ENCODE data around the gene EAF2.
A peak's percentile ranks its signal among the peaks of the same experiment; 100 is the strongest.

Gene EAF2

DNA sequence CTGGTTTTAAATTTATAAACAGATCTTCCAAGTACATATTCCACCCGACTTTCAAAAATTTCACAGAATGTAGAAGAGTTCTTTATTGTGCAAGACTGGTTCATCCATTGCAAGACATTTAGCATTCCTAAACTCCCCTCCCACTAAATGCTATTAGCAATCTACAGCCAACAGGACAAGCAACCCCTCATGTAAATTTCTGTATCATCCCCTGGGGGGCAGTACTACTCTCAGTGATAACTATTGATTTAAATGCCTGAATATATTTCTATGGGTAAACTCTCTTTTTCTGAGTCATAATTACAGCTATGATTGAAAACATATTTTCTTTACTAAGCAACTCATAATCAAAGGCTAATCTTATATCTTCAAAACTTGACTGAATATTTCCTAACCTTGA, 48.5 kb downstream of the EAF2 start:
- no peak overlapping the region for H3K4me3 ChIP-seq (ENCODE audit: low read length)
- TF ChIP-seq, protein P1, sequence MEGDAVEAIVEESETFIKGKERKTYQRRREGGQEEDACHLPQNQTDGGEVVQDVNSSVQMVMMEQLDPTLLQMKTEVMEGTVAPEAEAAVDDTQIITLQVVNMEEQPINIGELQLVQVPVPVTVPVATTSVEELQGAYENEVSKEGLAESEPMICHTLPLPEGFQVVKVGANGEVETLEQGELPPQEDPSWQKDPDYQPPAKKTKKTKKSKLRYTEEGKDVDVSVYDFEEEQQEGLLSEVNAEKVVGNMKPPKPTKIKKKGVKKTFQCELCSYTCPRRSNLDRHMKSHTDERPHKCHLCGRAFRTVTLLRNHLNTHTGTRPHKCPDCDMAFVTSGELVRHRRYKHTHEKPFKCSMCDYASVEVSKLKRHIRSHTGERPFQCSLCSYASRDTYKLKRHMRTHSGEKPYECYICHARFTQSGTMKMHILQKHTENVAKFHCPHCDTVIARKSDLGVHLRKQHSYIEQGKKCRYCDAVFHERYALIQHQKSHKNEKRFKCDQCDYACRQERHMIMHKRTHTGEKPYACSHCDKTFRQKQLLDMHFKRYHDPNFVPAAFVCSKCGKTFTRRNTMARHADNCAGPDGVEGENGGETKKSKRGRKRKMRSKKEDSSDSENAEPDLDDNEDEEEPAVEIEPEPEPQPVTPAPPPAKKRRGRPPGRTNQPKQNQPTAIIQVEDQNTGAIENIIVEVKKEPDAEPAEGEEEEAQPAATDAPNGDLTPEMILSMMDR (conservative IDR thresholded peaks at IDR 0.05; ENCODE audit: low read length): peak; percentile 42
- peak; percentile 7 for DNase-seq (ENCODE audit: low read depth)

DNA sequence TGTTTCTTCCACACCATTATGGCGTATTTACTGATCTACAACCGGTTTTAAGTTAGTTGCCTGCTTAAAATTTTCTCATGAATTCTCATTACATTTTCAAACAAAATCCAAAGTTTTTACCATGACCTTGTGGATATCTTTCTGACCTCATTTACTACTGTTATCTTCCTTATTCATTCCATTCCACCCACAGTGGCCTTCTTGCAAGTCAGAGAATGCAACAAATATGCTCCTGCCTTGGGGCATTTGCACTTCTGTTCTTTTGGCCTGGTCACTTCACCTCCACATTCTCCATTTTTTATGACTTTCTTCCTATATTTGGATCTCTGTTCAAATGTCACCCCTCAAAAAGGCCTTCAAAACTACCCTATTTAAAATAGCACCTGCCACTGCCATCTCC, 50.4 kb downstream of the EAF2 start:
- TF ChIP-seq, protein P1 (conservative IDR thresholded peaks at IDR 0.05; ENCODE audit: low read length): no peak
- DNase-seq (ENCODE audit: low read depth): no peak

DNA sequence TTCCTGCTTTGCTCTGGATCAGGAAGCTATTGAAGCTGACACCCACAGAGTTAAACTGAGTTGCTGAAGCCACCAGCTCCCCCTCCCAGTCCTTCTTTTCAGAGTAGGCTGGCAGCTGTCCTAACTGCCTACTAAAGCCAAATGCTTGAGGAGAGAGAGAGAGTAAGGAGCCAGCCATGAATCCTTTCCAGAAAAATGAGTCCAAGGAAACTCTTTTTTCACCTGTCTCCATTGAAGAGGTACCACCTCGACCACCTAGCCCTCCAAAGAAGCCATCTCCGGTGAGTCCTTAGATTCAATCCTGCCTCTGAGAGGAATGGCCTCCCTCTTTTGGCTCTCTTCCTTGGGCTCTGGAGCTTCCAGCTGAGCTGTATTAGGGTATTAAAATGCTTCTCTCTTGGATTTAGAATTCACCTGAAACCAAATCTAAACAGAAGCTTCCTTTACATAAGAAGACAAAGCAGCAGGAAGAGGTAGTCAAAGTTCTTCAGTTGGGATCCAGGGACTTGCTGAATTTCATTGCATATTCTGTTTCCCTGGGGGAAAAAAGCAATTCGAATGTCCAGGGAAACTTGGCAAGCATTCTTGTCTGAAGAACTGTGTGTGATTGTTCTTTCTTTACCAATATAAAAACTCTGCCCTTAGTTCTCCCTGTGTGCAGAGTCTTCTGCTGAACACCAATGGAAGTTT, 59.4 kb downstream of the EAF2 start, which contains the start of gene SLC15A2:
SLC15A2 (plus strand) TSS at position 101 of the 690 bp plus-strand sequence; CDS start at position 177, 76 bp downstream.
- no peak for DNase-seq (ENCODE audit: low read depth)
- no peak within 1 kb of the TSS for H3K4me3 ChIP-seq (ENCODE audit: low read length)
- TF ChIP-seq, protein P1 (conservative IDR thresholded peaks at IDR 0.05; ENCODE audit: low read length): no peak

More for the DNA sequence above, 50.4 kb downstream of the EAF2 start:
- H3K4me3 ChIP-seq (ENCODE audit: low read length): no peak overlapping the region

DNA sequence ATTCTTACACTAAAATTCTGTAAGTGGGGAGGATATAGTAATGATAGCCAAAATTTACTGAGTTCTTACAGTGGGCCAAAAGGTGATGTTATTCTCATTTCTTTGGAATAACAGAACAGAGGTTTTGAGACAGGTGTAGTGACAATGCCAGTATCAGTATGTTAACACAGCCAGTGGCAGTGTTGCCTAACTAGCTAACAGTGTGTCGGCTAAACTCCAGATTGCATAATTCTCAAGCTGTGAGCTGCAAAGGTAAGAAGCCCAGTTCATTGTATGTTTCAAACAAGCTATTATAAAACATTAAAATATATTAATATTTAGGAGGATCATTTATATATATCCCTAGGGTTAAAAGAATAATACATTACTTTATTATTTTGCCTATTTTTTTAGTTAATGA, 60.1 kb downstream of the EAF2 start:
- DNase-seq (ENCODE audit: low read depth): no peak
- TF ChIP-seq, protein P1 (conservative IDR thresholded peaks at IDR 0.05; ENCODE audit: low read length): no peak
- H3K4me3 ChIP-seq (ENCODE audit: low read length): no peak overlapping the region

DNA sequence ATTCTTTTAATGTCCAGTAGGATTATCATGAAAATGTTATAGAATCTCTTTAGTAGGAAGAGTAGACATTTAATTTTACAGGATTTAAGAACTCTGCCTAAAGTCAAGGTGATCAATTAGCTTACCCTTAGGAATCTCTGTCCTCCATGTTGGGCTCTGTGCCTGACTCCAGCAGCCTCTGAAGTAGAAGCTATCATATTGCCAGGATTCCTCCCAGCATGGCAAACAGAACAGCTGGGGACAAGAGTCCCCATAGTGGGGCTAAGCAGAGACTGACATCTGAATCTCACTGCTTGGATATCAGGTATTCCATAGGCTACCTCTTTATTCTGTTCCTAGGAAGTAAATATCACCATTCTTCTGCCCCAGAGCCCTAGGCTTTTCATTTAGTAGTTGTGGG, 60.7 kb downstream of the EAF2 start:
- H3K4me3 ChIP-seq (ENCODE audit: low read length): no peak overlapping the region
- TF ChIP-seq, protein P1 (conservative IDR thresholded peaks at IDR 0.05; ENCODE audit: low read length): no peak
- DNase-seq (ENCODE audit: low read depth): no peak

DNA sequence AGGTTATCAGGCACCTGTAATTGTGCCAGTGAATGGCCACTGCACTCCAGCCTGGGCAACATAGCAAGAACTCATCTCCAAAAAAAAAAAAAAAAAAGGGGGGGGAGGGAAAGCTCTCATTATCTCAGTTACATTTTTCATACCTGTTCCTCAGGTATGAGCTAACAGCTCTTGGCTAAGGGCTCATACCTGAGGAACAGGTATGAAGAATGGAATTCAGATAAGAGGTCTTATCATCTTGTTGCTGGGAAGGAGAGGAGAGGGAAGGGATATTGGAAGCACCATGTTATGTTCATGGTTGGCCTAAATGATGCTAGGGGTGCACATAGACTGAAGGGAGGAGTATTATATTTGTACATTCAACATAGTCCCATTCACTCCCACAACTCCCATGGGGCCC, 61.8 kb downstream of the EAF2 start:
- no peak for DNase-seq (ENCODE audit: low read depth)
- TF ChIP-seq, protein P1 (conservative IDR thresholded peaks at IDR 0.05; ENCODE audit: low read length): no peak
- H3K4me3 ChIP-seq (ENCODE audit: low read length): no peak overlapping the region

DNA sequence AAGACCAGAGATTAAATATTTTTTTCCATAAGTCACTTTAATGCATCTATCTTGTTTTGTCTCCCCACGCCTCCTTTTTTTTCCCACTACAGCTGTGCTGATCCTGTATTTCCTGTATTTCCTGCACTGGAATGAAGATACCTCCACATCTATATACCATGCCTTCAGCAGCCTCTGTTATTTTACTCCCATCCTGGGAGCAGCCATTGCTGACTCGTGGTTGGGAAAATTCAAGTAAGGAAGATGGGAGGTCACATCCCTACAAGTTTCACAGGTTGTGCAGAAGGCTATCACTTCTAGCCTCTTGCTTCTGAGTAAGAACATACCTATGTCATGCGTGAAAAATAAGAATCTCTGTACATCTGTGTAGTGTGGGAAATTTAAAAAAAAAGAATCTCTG, 62.3 kb downstream of the EAF2 start:
- DNase-seq (ENCODE audit: low read depth): no peak

More for the DNA sequence above, 62.3 kb downstream of the EAF2 start:
- H3K4me3 ChIP-seq (ENCODE audit: low read length): no peak overlapping the region
- TF ChIP-seq, protein P1 (conservative IDR thresholded peaks at IDR 0.05; ENCODE audit: low read length): no peak
